Motor neuron (in vitro differentiated cells): ENCODE results near the gene NRROS. TPM values are rescaled to one million over a fixed set of nuclear protein-coding genes. Genes with fewer than 3 reads are reported as not detected.

Source experiments
- ATAC-seq, 8 experiments: fragments of 200-7000 bp; cut with Tn5 transposase; replicated peaks in 6 of 8; 2 replicates each; pipeline ENCODE4 v1.8.0; 2021; ENCODE audit warnings: mild to moderate bottlenecking in 8 of 8, moderate library complexity in 8 of 8
- H3K27ac ChIP-seq, 2 donors: fragments of 250-450 bp; sonication (Bioruptor Pico); 2 replicates each; pipeline ENCODE4 v1.9.0; 2021; ENCODE audit warnings: antibody characterized with exemption in 2 of 2, mild to moderate bottlenecking in 2 of 2, moderate library complexity in 1 of 2
- H3K4me1 ChIP-seq, 2 donors: fragments of 250-450 bp; sonication (Bioruptor Pico); replicated peaks in 1 of 2; 2 replicates each; pipeline ENCODE4 v1.6.1; 2021; ENCODE audit warnings: antibody characterized with exemption in 2 of 2, mild to moderate bottlenecking in 2 of 2, moderate library complexity in 1 of 2
- H3K4me3 ChIP-seq, 5 donors: fragments of 250-450 bp; sonication (Bioruptor Pico); 2 replicates each; pipeline ENCODE4 v1.9.0; 2021; ENCODE audit warnings: antibody characterized with exemption in 5 of 5, mild to moderate bottlenecking in 5 of 5, moderate library complexity in 4 of 5
- WGBS, 10 experiments: fragments of 450-650 bp; shearing (Covaris generic); methylation state at CpG; one replicate each; pipeline ENCODE4 v1.0.0; 2022; 5-methylcytosine and 5-hydroxymethylcytosine counted together
- in situ Hi-C, 9 experiments: fragments of 400-800 bp; cut with MboI; loops; one replicate each; pipeline ENCODE4 v1.15.0; 2021; ENCODE audit warnings: low sequenced_read_pairs in 9 of 9, low pct_unique_long_range_greater_than_20kb in 2 of 9; ENCODE audit not compliant: unreplicated experiment in 9 of 9
- total RNA-seq, 8 experiments: library from RNA; unstranded; fragments of 300-600 nt; gene quantifications; 2 replicates each; pipeline versions ENCODE4 v1.2.3 to v1.2.4, GENCODE V29; 2022

Gene NRROS
- total RNA-seq, 8 experiments from 2014 or later, result 0.18 to 0.72 (median 0.47) TPM; not detected in 2

DNA sequence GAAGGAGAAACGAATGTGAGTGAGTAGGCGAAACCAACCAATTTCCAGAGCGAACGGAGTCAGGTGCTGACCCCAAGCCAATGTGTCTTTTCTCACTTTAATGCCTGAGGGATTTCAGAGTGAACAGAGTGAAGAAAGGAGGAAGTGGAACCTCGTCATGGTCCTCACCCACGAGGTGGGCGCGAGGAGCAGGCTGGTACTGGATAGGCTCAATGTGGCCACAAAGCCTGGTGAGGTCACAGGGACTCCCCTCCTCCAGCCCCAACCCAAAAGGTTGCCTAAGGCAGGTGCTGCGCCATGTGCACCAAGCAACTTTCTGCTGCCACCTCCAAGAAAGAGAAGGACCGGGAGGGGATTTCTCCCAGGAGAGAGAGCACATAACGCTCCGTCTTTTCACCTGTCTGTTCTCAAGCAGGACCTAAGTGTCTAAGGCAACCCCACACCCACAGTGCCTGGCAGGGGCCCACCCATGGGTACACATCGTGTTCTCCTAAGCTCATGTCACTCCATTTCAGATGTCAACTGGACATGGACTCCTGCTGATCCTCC lies 3.8 kb downstream of the NRROS start:
- in situ Hi-C loops, result no loop called here
- ATAC-seq, result no peak
- H3K4me1 ChIP-seq, result peaks cover 0 to 15% of the 10 kb centered on the region in 2 donors
- 60 to 93% (median 85%) methylated on average over 3 to 11 of the region's 13 CpGs; no CpG with 5 or more reads in 1 of the 10 experiments for whole genome bisulfite sequencing, 10 experiments
- no peak overlapping the region for H3K27ac ChIP-seq
- no peak overlapping the region for H3K4me3 ChIP-seq

DNA sequence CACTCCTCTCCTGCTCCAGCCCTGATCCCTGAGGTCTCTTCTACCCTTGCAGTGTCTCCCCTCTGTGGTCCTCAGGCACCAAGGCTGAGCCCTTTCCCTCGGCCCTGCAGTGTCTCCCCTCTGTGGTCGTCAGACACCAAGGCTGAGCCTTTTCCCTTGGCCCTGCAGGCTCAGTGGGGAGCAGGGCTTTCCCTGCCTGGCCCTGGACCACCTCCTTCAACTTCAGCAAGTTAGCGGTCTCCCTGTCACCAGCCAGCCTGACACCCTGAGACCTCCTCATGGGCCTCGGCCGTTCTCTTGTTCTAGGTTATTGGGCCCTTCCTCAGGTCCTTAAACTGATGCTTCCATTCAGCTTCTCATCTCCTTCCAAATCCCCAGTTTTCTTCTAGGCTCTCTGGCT lies 4.3 kb downstream of the NRROS start:
- no peak for ATAC-seq
- no peak overlapping the region for H3K4me3 ChIP-seq
- 79 to 100% (median 80%) methylated on average over 1 to 3 of the region's 5 CpGs; no CpG with 5 or more reads in 7 of the 10 experiments for WGBS, 10 experiments
- no peak overlapping the region for H3K27ac ChIP-seq
- peaks cover 0 to 15% of the 10 kb centered on the region in 2 donors for H3K4me1 ChIP-seq
- in situ Hi-C loops, result no loop called here

DNA sequence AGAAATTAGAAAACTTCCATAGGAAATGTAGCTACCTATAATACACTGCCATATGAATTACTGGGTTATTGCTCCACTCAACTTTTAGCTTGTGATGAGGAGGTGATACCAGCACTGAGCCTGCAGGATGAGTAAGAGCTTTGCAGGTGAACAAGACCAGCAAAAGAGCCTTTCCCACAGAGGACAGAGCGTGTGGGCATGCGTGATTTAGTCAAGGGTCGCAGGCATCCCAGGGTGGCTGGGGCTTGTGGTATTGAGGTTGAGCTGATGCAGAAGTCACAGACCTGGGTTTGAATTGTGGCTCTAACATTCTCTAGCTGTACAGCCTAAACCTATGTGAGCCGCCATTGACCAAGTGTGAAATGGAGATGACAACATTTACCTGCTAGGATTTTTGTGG lies 5.6 kb downstream of the NRROS start:
- 80 to 100% (median 97%) methylated on average over 1 to 4 of the region's 4 CpGs; no CpG with 5 or more reads in 4 of the 10 experiments for WGBS, 10 experiments
- ATAC-seq, result no peak
- Histone ChIP-seq H3K27ac (no peak overlapping the region), H3K4me1 (peaks cover 0 to 9% of the 10 kb centered on the region in 2 donors), H3K4me3 (no peak overlapping the region)
- in situ Hi-C loops, result no loop called here

DNA sequence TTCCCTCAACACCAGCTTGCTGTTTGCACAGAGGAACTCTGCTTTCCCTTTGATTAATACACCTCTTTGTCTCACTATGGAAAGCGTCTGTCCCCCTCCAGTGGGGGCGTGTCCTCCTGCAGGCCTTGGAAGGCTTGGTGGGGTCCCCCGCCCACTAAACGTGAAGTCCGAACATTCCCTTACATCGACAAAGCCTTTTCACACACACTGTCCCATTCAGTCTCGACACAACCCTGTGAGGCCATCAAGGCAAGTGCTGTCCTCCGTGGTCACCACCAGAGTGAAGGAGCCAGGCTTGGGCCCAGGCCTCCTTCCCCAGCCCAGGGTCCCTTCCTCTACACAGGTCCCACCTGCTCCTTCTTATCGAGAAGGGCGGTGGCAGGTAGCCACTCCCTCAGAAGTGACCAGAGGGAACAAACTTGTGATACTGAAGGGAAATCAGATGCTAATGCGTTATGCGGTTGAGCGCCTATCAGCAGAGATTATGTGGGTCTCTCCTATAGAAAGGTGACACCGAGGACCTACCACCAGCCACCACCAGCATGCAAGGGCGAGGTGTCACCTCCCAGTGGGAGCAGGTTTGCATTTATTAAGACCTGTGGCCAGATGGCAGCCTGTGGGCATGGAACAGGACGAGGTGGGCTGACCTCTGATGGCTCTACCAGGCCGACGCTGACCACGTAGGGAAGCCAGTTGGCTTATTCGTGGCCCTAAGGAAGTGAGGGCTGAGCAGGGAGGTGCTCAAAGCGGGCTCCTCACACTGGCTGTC lies 6.6 kb downstream of the NRROS start:
- Histone ChIP-seq H3K4me1 (peaks cover 0 to 9% of the 10 kb centered on the region in 2 donors), H3K4me3 (no peak overlapping the region), H3K27ac (no peak overlapping the region)
- 50 to 100% (median 77%) methylated on average over 2 to 9 of the region's 21 CpGs; no CpG with 5 or more reads in 4 of the 10 experiments for WGBS, 10 experiments
- peak in 3 of 8 experiments; percentile 15 to 44 (median 15) for ATAC-seq
- in situ Hi-C loops, result no loop called here

DNA sequence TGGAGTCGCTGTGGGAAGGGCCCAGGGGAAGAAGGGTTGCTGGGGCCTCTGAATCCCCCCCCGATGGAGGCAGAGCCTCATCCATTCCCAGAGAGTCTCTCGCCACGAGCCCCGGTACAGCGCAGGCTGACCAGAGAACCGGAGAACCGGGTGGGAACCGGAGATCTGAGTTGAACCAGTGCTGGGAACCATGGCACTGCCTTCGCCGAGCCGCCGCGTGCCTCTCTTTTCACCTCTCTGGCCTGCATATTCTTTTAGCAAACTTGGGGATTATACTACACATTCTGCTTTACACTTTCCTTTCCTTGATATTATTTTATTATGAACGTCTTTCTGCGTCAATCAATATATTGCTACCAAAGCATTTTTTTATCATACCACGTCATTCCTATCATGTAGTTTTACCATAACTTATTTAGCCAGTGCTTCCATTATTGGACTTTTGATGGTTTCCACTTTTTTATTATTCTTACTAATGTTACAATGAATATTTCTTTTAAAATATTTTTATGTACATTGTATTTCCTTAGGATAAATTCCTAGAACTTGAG lies 7.2 kb downstream of the NRROS start:
- WGBS, 10 experiments, result 87 to 100% (median 94%) methylated on average over 2 to 11 of the region's 17 CpGs
- H3K4me1 ChIP-seq, result peaks cover 0 to 9% of the 10 kb centered on the region in 2 donors
- no peak overlapping the region for H3K4me3 ChIP-seq
- H3K27ac ChIP-seq, result no peak overlapping the region
- in situ Hi-C loops, result no loop called here
- no peak for ATAC-seq

DNA sequence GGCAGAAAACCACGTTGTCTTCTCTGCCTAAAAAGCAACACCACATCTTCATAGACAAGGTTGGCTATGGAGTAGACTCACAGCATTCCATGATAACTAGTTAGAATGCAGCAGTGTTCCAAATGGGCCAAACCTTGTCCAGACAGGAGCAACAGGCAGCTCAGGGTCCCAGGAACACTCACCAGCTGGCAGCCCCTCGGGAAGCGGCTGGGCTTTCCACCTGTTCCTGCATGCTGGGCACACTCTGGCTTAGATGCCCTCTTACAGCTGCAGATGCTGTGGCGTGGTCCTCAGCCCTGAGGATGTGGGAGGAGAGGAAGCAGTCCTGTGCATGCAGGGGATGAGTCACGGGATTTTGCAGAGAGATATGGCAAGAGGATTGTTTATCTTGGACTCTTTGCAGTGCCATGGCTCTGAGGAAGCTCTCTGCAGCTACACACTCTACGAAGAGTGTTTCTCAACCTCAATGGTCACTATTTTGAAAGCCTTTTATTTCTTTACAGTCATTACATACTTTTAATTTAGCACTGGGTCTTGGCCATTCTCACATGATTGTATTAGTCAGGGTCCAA lies 11.3 kb downstream of the NRROS start:
- H3K4me1 ChIP-seq, result peaks cover 0 to 3% of the 10 kb centered on the region in 2 donors
- no peak overlapping the region for H3K4me3 ChIP-seq
- in situ Hi-C loops, result no loop called here
- no peak overlapping the region for H3K27ac ChIP-seq
- peak in 5 of 8 experiments; percentile 40 to 95 (median 92) for ATAC-seq
- WGBS, 10 experiments, result 0 to 100% (median 60%) methylated on average over 1 to 6 of the region's 6 CpGs; no CpG with 5 or more reads in 1 of the 10 experiments

DNA sequence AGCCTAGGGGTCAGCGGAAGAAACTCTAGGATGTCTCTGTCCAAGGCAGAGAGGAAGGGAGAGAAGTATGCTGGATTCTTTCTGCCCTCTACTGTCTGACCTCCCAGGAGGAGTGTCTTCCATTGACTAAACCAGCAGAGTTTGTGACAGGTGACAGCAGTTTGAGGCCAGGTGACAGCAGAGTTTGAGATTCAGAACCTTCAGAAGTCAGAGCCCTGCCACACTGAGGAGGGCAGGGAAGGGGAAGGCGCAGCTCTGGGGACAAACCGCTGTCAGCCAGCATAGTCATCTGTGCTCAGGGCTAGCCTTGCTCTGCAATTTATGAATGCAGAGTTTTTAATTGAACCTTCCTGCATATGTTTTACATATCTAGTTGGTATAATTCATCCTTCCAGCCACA lies 12.3 kb downstream of the NRROS start:
- ATAC-seq, result peak in 2 of 8 experiments; percentile 11 to 12
- 50 to 100% (median 93%) methylated on average over 1 to 2 of the region's 3 CpGs; no CpG with 5 or more reads in 6 of the 10 experiments for WGBS, 10 experiments
- Histone ChIP-seq H3K4me3 (no peak overlapping the region), H3K27ac (no peak overlapping the region), H3K4me1 (no peaks in the 10 kb centered on the region)
- in situ Hi-C loops, result no loop called here

DNA sequence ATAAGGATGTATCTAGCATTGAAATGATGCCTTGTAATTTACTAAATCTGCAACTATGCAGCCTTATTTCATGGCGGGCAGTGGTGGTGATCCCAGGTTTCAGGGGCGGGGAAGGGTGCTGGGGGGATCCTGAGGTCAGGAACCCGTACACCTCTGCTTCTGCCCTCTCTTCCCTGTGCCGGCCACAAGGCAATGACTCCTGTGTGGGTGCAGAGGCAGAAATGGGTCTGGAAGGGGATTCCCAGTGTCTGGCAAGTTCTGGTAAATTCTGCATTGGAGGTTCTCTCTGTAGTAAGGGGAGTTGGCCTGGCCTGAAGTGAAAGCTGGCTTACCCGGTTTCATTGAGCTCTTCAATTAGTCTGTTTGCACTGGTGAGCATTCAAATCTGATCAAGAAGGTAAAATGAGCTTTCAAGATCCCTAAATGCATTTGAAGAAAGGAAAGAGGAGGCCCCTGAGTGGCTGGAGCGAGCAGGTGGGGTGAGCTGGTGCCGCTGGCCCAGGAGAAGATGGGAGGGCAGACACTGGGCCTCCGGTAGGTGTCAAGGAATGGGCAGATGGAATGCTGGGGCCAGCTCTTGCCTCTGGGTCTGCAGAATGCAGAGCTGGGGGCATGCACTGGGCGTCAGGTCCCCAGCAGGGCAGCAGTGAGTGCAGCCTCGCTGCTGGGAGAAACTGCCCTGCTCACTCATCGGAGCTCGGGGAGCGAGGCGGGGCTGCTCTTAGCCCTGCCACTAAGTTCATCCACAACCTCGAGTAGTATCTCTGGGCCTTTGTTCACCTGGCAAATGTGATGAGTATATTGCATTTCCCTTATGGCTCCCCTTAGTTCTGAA lies 13.7 kb downstream of the NRROS start:
- ATAC-seq, result no peak
- in situ Hi-C loops, result no loop called here
- H3K4me3 ChIP-seq, result no peak overlapping the region
- H3K4me1 ChIP-seq, result no peaks in the 10 kb centered on the region
- no peak overlapping the region for H3K27ac ChIP-seq
- 40 to 90% (median 80%) methylated on average over 1 to 8 of the region's 15 CpGs; no CpG with 5 or more reads in 2 of the 10 experiments for WGBS, 10 experiments

DNA sequence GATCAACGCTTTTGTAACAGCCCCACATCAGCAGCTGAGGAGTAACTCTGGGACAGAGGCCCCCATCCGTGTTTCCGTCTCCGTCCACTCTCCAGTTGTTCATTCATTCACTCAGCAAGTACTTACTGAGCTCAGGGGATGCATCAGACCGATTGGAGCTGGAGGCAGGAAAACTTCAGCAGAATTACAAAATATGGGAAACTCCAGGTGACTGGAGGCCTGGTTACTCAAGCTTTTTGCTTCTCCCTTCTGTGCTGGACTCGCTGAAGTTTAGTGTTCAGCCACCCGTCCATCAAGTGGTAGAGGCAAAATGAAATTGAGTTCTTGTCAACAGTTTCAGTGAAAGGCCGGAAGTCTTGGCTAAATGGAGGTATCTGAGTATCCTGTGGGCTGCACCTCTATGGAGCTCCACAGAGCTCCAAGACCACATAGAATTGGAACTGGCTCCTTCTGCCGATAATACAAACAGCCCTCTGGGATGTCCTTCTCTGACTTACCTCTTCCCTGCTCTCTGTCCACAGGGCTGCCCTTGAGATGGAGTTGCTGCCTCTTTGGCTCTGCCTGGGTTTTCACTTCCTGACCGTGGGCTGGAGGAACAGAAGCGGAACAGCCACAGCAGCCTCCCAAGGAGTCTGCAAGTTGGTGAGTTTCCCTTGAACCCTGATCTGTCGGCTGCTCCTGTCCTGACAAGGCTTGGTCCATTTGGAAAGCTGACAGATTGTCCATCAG lies 14.7 kb downstream of the NRROS start:
- ATAC-seq, result no peak
- 61 to 100% (median 86%) methylated on average over 2 to 11 of the region's 12 CpGs; no CpG with 5 or more reads in 1 of the 10 experiments for WGBS, 10 experiments
- in situ Hi-C loops, result no loop called here
- Histone ChIP-seq H3K27ac (no peak overlapping the region), H3K4me1 (no peaks in the 10 kb centered on the region), H3K4me3 (no peak overlapping the region)

DNA sequence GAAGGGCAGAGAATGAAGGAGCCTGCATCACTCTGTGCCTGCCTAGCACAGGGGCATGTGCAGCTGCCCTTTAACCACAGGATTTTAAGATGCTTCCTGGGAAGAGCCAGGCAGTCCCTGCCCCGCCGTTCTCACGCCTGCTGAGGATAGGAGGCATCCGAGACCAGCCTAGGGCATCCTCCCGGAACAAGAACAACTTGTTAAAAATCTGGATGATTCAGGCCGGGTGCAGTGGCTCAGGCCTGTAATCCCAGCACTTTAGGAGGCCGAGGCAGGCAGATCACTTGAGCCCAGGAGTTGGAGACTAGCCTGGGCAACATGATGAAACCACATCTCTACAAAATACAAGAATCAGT lies 15.2 kb downstream of the NRROS start:
- no peak for ATAC-seq

DNA sequence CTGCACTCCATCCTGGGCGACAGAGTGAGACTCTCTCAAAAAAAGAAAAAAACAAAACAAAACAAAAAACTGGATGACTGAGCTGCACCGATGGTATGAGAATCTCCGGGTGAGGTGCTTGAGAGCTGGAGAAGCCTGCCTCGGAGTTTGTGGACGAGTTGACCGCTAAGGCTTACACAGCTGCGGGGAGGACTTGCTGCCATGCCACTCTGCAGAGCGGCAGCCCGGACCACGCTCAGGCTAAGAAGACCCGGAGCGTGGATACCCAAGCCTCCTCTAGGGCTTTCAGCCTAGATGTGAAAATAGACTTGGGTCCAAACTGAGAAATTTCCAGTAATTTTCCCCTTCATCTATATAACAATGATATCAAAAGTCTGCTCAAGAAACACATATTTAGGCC lies 16.0 kb downstream of the NRROS start:
- in situ Hi-C loops, result no loop called here
- no peaks in the 10 kb centered on the region for H3K4me1 ChIP-seq
- WGBS, 10 experiments, result 81 to 100% (median 95%) methylated on average over 1 to 9 of the region's 12 CpGs; no CpG with 5 or more reads in 2 of the 10 experiments
- H3K27ac ChIP-seq, result no peak overlapping the region
- ATAC-seq, result no peak
- no peak overlapping the region for H3K4me3 ChIP-seq

More for the DNA sequence above, 15.2 kb downstream of the NRROS start:
- in situ Hi-C loops, result no loop called here
- Histone ChIP-seq H3K4me3 (no peak overlapping the region), H3K27ac (no peak overlapping the region), H3K4me1 (no peaks in the 10 kb centered on the region)
- WGBS, 10 experiments, result 94% methylated on average over 3 to 5 of the region's 7 CpGs; no CpG with 5 or more reads in 8 of the 10 experiments

DNA sequence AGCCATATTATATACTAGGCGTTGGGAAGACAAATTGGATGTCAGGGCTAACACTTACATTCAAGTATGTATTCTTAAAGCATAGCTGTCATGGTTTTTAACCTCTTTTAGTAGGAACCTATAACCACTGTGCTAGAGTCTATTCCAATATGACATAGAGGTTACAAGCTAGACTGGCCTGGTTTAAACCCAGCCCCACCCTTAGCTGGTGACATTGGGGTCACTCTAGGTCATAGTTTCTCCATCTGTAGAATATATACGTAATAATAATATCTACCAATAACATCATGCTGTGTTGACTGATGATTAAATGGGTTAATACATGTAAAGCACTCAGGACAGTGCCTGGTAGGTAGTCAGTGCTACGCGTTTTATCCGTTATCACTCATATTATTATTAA lies 16.7 kb downstream of the NRROS start:
- no peak overlapping the region for H3K4me3 ChIP-seq
- in situ Hi-C loops, result no loop called here

More for the DNA sequence above, 16.7 kb downstream of the NRROS start:
- ATAC-seq, result no peak
- 79 to 100% (median 92%) methylated on average over 1 to 5 of the region's 5 CpGs for WGBS, 10 experiments
- Histone ChIP-seq H3K4me1 (no peaks in the 10 kb centered on the region), H3K27ac (no peak overlapping the region)
